ENCODE results near the gene AGO3. TPM values are rescaled to one million over a fixed set of nuclear protein-coding genes. Genes with fewer than 3 reads are reported as not detected.

Gene AGO3
- total RNA-seq, 2 experiments from 2014 or later, result 22.5 to 42.0 TPM

DNA sequence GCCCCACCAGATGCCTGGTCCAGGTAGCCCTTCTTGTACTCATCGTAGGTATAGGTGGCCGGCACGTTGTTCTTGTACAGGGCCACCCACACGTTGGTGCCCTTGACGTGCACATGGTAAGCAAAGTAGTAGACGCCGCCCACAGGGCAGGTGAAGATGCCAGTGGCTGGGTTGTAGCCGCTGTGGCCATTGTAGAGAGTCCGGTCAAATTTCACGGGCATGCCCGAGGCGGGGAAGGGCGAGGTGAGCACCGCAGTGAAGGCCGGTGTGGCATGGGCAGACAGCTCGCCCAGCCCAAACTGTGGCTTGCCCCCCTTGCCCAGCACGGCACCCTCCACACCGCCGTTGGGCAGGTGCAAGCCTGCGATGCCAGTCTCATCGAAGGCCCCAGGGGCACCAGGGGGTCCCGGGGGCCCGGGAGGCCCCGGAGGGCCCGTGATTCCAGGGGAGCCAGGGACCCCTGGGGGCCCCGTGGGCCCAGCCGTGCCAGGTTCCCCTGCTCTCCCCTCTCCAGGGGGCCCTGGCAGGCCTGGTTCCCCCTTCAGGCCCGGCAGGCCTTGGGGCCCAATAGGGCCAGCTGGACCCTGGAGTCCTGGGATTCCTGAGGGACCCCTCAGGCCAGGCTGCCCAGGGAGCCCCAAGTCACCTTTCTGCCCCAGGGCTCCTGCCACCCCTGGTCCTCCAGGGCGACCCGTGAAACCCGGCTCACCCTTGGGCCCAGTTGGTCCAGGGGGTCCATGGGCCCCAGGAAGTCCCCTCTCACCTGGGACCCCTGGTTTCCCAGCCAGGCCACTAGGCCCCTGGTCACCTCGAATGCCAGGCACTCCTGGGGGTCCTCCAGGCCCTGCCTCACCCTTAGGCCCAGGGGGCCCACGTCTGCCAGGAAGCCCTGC lies 167.0 kb downstream of the AGO3 start:
- no peak overlapping the region for H2AFZ ChIP-seq (ENCODE audit: low read length)
- ChIA-PET CTCF (ENCODE audit: unreplicated experiment) (no interaction called here), POLR2A (no interaction called here)
- no peaks in the 10 kb centered on the region for H3K9me3 ChIP-seq (ENCODE audit: low read length)
- H3K4me2 ChIP-seq (ENCODE audit: low read length), result no peak overlapping the region
- no TSS peak for BruUV-seq (replicated peaks)
- no peak for DNase-seq (ENCODE audit: low spot score)
- H3K27ac ChIP-seq (ENCODE audit: low read depth, low read length, poor library complexity, severe bottlenecking), result no peak overlapping the region
- intact Hi-C loops (cut with micrococcal nuclease; ENCODE audit: unreplicated experiment), result loop anchor here (5.0 kb wide), 1 partner anchor 324 kb away; no protein-coding TSS in a partner anchor
- TF ChIP-seq CTCF (conservative IDR thresholded peaks at IDR 0.05; ENCODE audit: low read length), result no peak
- no peak for TF ChIP-seq EZH2phosphoT487 (IDR thresholded peaks at IDR 0.05; ENCODE audit: borderline replicate concordance, low read depth, low read length)
- no peaks in the 10 kb centered on the region for H3K9me2 ChIP-seq (ENCODE audit: insufficient read depth, low read length)
- peaks cover 34% of the 10 kb centered on the region for H3K36me3 ChIP-seq (ENCODE audit: insufficient read depth, low read length)
- H3K4me3 ChIP-seq (ENCODE audit: low read depth, low read length, poor library complexity, severe bottlenecking), result no peak overlapping the region
- no peaks in the 10 kb centered on the region for H4K20me1 ChIP-seq (ENCODE audit: insufficient read depth, low read length)
- H3K79me2 ChIP-seq (ENCODE audit: insufficient read depth, low read depth, low read length), result no peaks in the 10 kb centered on the region
- no peaks in the 10 kb centered on the region for H3K4me1 ChIP-seq (ENCODE audit: insufficient read depth, low read length, poor library complexity, severe bottlenecking)

DNA sequence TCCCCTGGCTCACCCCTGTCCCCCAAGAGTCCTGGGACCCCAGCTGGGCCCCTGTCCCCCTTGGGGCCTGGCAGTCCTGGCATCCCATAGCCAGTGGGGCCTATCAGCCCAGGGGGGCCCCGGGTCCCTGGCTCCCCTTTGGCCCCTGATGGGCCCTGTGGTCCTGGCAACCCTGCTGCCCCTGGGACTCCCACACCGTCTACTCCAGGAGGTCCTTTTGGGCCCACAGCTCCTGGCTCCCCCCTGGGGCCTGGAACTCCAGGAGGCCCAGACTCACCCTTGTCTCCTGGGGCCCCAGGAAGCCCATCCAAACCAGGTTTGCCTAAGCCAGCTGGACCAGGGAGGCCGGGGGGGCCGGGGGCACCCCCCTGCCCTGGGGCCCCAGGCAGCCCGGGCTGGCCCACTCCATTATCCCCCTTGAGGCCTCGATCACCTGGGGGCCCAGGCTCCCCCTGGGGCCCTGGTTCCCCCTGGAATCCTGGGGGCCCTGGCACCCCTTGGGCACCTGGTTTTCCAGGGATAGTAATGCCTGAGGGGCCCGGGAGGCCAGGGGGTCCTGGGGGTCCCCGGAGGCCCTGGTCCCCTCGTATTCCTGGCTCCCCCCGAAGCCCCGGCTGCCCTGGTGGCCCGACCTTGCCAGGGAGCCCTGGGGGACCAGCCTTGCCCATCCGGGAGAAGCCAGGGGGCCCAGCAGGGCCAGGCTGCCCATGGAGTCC lies 167.9 kb downstream of the AGO3 start:
- no peak overlapping the region for H3K4me3 ChIP-seq (ENCODE audit: low read depth, low read length, poor library complexity, severe bottlenecking)
- intact Hi-C loops (cut with micrococcal nuclease; ENCODE audit: unreplicated experiment), result loop anchor here (1.0 to 5.0 kb wide), 3 partner anchors 35 to 323 kb away; no protein-coding TSS in a partner anchor
- H3K4me1 ChIP-seq (ENCODE audit: insufficient read depth, low read length, poor library complexity, severe bottlenecking), result no peaks in the 10 kb centered on the region
- no TSS peak for BruUV-seq (replicated peaks)
- ChIA-PET POLR2A (no interaction called here), CTCF (ENCODE audit: unreplicated experiment) (no interaction called here)
- H2AFZ ChIP-seq (ENCODE audit: low read length), result no peak overlapping the region
- no peak overlapping the region for H3K27ac ChIP-seq (ENCODE audit: low read depth, low read length, poor library complexity, severe bottlenecking)
- no peaks in the 10 kb centered on the region for H4K20me1 ChIP-seq (ENCODE audit: insufficient read depth, low read length)
- no peaks in the 10 kb centered on the region for H3K79me2 ChIP-seq (ENCODE audit: insufficient read depth, low read depth, low read length)
- no peak overlapping the region for H3K4me2 ChIP-seq (ENCODE audit: low read length)
- no peaks in the 10 kb centered on the region for H3K9me2 ChIP-seq (ENCODE audit: insufficient read depth, low read length)
- H3K36me3 ChIP-seq (ENCODE audit: insufficient read depth, low read length), result peaks cover 25% of the 10 kb centered on the region
- DNase-seq (ENCODE audit: low spot score), result no peak
- no peak for TF ChIP-seq CTCF (conservative IDR thresholded peaks at IDR 0.05; ENCODE audit: low read length)
- TF ChIP-seq EZH2phosphoT487 (IDR thresholded peaks at IDR 0.05; ENCODE audit: borderline replicate concordance, low read depth, low read length), result no peak
- H3K9me3 ChIP-seq (ENCODE audit: low read length), result no peaks in the 10 kb centered on the region
